GM10847 (cell line): Measurements from ENCODE around the gene MPIG6B.

Source experiments
- POLR2A ChIP-seq: IDR thresholded peaks from 2 replicates; pipeline ENCODE4 v1.6.1; 2011; ENCODE audit not compliant: insufficient read length; ENCODE audit errors: extremely low read depth

MPIG6B gene

DNA sequence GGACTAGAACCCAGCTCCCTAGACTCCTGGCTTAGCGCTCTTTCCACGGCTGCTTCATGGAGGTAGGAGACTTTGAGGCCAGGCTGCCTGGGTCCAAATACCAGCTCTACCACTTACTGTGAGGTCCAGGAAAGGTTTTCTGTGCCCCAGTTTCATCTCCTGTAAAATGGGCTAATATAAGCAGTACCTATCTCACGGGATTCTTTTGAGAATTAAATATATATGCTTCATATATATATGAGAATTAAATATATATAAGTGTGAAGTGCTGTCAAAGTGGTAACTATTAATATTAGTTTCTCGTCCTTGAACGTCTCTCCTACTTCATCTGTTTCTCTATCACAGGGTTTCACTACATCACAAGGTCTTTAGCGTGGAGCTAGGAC, 32.1 kb upstream of the MPIG6B start:
- no peak for TF ChIP-seq POLR2A

- no peak for TF ChIP-seq POLR2A
These were observed 31.5 kb upstream of the MPIG6B start for GRCh38 chr6:31691564-31692108.

- TF ChIP-seq POLR2A, result no peak
These were observed 30.8 kb upstream of the MPIG6B start for GRCh38 chr6:31692353-31692752.

GRCh38 chr6:31692886-31693285, 30.3 kb upstream of the MPIG6B start:
- TF ChIP-seq POLR2A, result no peak

DNA sequence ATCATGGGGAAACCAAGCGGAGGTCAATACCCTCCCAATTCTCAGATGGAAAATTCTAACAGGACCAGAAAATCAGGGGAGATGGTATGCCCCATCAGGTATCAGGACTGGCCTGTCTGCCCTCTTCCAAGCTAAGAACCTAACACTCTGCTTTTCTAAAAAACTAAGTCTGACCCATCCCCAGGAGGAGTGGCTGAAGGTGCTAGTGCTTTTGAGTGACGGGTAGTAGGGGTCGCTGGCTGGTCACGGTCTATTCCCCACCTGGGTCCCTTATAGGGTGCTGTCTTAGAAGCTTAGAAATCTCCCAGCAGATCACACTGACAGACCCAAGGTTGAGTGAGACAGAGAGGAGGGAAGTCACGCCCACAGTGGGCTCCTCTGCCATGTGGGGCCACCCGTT, 29.6 kb upstream of the MPIG6B start:
- no peak for TF ChIP-seq POLR2A

GRCh38 chr6:31697555-31697954, 25.6 kb upstream of the MPIG6B start:
- TF ChIP-seq POLR2A, result no peak

DNA sequence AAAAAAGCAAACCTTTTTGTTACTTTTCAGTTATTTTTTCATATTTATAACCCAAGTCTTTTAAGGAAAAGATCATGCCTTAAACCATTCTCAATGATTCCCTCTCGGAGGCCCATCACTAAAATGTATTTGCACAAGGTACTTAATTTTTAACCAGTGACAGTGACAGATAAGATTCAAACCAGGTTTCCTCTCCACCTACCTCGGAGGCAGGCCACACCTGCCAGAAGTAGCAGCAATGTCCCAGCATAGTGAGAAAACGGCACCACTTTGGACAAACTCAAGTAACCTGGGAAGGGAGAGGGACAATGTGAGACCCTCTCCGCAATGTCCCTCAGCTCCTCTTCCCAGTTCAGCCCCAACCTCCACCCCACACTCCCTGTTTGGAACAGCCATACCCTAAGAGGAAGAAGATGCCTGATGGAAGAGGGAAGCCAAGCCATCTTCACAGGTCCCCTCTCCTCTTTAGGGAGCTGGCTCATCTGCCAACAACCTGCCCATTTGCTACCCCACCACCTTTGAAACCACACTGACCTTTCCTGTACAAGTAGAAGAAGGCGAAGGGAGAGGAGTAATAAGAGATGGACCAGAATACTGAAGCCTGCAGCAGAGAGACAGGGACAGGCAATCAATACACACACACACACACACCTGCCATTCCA, 22.3 kb upstream of the MPIG6B start:
- no peak for TF ChIP-seq POLR2A

DNA sequence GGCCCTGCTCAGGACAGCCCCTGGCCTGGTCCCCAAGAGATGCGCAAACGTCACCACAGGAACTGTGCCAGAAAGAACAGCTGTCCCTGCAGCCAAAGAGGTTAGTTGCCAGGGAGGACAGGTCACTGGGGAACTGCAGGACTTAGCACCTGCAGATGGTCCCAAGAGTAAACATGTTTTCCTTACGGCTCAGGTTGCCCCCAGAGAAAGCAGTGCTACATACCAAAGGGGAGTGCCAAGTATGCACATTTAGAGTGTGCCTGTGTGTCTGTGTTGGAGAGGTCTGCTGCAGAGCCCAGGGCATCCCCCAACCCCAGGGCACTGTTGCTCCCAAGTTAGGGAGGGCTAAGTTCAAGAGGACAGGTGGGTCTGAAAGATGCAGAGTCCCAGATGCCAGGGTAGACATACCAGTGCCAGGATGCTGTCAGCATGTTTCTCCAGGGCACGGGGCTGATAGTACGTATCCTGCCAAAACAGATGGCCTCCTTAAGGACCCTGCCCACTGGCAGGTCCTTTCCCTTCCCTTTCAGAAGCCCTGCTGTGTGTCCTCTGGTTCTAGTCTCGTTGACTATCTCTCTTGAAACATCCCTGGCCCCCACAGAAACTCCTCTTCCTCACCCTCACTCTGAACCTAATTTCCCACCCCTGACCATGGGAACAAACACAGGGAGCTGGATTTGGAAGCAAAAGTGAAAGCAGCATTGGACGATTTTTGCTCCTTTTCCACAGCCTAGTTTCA, 21.3 kb upstream of the MPIG6B start:
- no peak for TF ChIP-seq POLR2A

GRCh38 chr6:31702405-31702818, 20.8 kb upstream of the MPIG6B start:
- no peak for TF ChIP-seq POLR2A

- TF ChIP-seq POLR2A, result peak; percentile 89
These were observed 20.1 kb upstream of the MPIG6B start, which contains the start of gene ABHD16A for GRCh38 chr6:31702819-31703716. Gene ABHD16A, minus strand, starts transcription at chr6:31703324. Its CDS starts 43 bp downstream, at chr6:31703281.

DNA sequence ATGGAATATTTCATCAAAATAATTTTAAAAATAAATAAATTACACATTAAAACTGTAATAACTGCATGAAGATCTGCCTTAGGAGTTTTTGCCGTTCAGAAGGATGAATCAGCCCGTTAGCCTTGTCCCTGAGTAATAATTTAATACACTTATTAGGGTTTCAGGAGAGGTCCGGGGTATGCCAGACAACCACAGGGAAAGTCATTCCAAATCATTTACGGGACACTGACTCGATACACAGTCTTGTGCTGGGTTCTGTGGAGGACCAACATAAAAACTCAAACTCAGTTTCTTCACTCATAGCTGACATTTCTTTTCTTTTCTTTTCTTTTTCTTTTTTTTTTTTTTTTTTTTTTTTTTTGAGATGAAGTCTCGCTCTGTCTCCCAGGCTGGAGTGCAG, 17.2 kb upstream of the MPIG6B start:
- TF ChIP-seq POLR2A, result no peak

DNA sequence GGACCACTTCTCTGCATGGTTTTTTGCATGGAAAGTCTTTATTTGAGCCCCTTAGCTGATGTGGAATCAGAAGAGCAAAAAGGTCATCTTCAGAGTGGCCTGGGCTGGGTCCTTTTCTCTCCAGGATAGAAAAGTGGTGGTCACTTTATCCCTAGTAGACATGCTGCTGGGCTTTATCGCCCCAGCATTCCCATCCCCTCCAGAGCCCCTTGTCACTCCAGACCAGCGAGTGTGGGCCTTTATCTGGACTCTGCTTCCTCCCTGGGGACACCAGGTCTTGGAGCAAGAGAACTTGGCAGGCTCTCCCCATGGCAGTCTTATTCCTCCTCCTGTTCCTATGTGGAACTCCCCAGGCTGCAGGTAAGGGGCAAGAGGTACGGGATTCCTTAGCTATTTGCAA, 16.6 kb upstream of the MPIG6B start, which contains the start of gene LY6G6F:
LY6G6F (plus strand) TSS at position 268 of the 400 bp plus-strand sequence; CDS start at position 309, 41 bp downstream.
- no peak for TF ChIP-seq POLR2A

DNA sequence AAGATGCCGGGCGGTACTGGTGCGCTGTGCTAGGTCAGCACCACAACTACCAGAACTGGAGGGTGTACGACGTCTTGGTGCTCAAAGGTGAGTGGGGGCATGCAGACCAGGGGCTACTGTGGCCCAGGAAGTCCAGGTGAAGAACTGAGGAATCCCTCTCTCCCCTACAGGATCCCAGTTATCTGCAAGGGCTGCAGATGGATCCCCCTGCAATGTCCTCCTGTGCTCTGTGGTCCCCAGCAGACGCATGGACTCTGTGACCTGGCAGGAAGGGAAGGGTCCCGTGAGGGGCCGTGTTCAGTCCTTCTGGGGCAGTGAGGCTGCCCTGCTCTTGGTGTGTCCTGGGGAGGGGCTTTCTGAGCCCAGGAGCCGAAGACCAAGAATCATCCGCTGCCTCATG, 15.5 kb upstream of the MPIG6B start:
- no peak for TF ChIP-seq POLR2A

GRCh38 chr6:31708224-31708623, 14.9 kb upstream of the MPIG6B start:
- TF ChIP-seq POLR2A, result no peak

DNA sequence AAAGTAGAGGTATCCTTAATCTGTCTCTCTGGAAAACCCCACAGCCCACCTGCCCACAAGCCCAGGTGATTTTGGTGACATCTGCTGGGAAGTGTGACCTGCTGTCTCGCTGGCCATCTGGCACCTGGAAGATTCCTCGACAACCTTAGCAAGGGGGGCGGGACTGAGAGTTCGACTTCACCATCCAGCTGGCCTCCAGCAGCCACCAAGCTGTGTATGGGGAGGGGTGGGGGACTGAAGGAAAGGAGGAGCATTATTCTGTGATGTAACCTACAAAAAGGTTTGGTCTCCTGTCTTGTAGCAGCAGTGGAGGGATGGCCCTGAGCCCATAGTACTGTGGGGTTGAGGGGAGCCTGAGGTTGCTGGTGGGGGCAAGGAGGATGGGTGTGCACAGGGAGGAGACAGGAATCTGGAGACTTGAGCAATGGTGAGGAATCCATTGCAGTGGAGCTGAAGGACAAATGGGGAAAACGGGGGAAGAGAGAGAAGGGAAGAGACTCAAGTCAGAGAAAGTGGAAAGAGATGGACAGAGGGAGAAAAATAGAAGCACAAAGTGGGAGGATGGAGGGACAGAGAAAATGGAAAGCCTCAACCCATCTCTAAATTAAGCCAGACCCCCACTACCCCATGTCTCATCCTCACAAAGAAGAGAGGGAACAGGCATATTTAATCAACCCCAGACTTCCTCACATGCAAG, 12.5 kb upstream of the MPIG6B start:
- TF ChIP-seq POLR2A, result no peak

- no peak for TF ChIP-seq POLR2A
These were observed 11.9 kb upstream of the MPIG6B start for GRCh38 chr6:31711233-31711632.
